Effector memory CD4-positive, alpha-beta T cell (primary cell): ENCODE measurements around the gene DGAT2.

Experiments used
- DNase-seq, 3 donors: peaks; one replicate each; pipeline ENCODE4 v3.0.0-alpha.2; 2020
- H3K27ac ChIP-seq: 2 replicates; pipeline ENCODE4 v1.7.0; 2013; ENCODE audit warnings: mild to moderate bottlenecking, low read length, moderate library complexity; ENCODE audit not compliant: insufficient read depth, poor library complexity, severe bottlenecking
- H3K27me3 ChIP-seq: replicated peaks from 2 replicates; pipeline ENCODE4 v1.7.0; 2013; ENCODE audit warnings: mild to moderate bottlenecking, low read length; ENCODE audit not compliant: insufficient read depth, control insufficient read depth, poor library complexity, severe bottlenecking
- H3K36me3 ChIP-seq: 2 replicates; pipeline ENCODE4 v1.7.0; 2013; ENCODE audit warnings: mild to moderate bottlenecking, low read length, moderate library complexity; ENCODE audit not compliant: control insufficient read depth, insufficient read depth
- H3K4me1 ChIP-seq: 2 replicates; pipeline ENCODE4 v1.7.0; 2013; ENCODE audit warnings: low read length, mild to moderate bottlenecking; ENCODE audit not compliant: control insufficient read depth, insufficient read depth, poor library complexity, severe bottlenecking
- H3K4me3 ChIP-seq: 2 replicates; pipeline ENCODE4 v1.7.0; 2013; ENCODE audit warnings: low read length, low read depth, mild to moderate bottlenecking; ENCODE audit not compliant: insufficient read depth, poor library complexity, severe bottlenecking
- H3K9me3 ChIP-seq: 2 replicates; pipeline ENCODE4 v1.7.0; 2013; ENCODE audit warnings: mild to moderate bottlenecking, low read length, moderate library complexity; ENCODE audit not compliant: control insufficient read depth

The DGAT2 gene

GRCh38 chr11:75811485-75811884 lies 42.9 kb downstream of the DGAT2 start:
- no peaks in the 10 kb centered on the region for H3K9me3 ChIP-seq
- no peak for DNase-seq
- no peak overlapping the region for H3K27ac ChIP-seq
- H3K4me1 ChIP-seq, result peaks cover 12% of the 10 kb centered on the region
- H3K36me3 ChIP-seq, result no peaks in the 10 kb centered on the region
- H3K27me3 ChIP-seq, result no peaks in the 10 kb centered on the region
- no peak overlapping the region for H3K4me3 ChIP-seq

GRCh38 chr11:75812542-75813040 lies 44.0 kb downstream of the DGAT2 start:
- H3K27ac ChIP-seq, result no peak overlapping the region
- H3K4me3 ChIP-seq, result no peak overlapping the region
- H3K4me1 ChIP-seq, result peaks cover 22% of the 10 kb centered on the region
- no peaks in the 10 kb centered on the region for H3K36me3 ChIP-seq
- no peaks in the 10 kb centered on the region for H3K27me3 ChIP-seq
- no peak for DNase-seq
- H3K9me3 ChIP-seq, result no peaks in the 10 kb centered on the region

GRCh38 chr11:75813124-75813523 lies 44.5 kb downstream of the DGAT2 start:
- H3K4me3 ChIP-seq, result no peak overlapping the region
- DNase-seq, result no peak
- H3K36me3 ChIP-seq, result no peaks in the 10 kb centered on the region
- peaks cover 22% of the 10 kb centered on the region for H3K4me1 ChIP-seq
- H3K27ac ChIP-seq, result no peak overlapping the region
- H3K9me3 ChIP-seq, result no peaks in the 10 kb centered on the region
- no peaks in the 10 kb centered on the region for H3K27me3 ChIP-seq

DNA sequence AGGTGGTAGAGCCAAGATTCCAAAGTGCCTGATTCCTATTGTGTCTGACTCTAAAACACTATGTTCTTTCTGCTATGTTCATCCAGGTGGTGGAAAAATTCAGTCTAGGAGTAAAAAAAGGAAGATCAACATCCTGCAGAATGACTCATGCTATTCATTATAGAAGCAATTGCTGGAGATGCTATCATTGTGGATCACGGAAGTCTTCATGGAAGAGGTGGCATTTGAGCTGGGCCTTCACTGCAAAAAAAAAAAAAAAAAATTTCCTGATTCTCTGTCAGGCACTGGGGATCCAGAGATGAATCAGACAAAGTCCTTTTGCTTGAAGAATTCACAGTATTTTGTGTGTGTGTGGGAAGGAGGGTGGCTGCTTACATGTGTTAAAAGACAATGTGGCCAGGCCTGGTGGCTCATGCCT lies 45.1 kb downstream of the DGAT2 start:
- no peaks in the 10 kb centered on the region for H3K9me3 ChIP-seq
- H3K36me3 ChIP-seq, result no peaks in the 10 kb centered on the region
- H3K27ac ChIP-seq, result no peak overlapping the region
- DNase-seq, result no peak
- peaks cover 22% of the 10 kb centered on the region for H3K4me1 ChIP-seq
- H3K27me3 ChIP-seq, result no peaks in the 10 kb centered on the region
- H3K4me3 ChIP-seq, result no peak overlapping the region

DNA sequence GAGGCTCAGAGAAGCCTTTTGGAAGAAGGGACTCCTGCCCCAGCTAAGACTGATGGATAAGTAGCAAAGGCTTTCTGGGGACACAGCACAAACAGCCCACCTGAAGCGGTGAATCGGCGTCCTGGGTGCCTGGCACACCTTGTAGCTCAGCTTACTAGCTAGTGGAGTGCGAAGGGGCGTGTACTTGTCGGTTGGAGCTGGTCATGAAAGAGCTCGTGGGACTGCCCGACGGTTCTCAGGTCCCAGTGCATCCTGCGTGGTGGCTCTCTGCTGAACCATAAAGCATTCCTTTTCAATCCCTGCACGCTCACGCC lies 45.7 kb downstream of the DGAT2 start:
- H3K36me3 ChIP-seq, result no peaks in the 10 kb centered on the region
- H3K9me3 ChIP-seq, result no peaks in the 10 kb centered on the region
- H3K27me3 ChIP-seq, result no peaks in the 10 kb centered on the region
- peak overlapping the region; percentile 94 for H3K4me3 ChIP-seq
- peaks cover 22% of the 10 kb centered on the region for H3K4me1 ChIP-seq
- DNase-seq, result no peak
- H3K27ac ChIP-seq, result peak overlapping the region; percentile 89

- peak; percentile 95 to 98 (median 98) for DNase-seq
- Histone ChIP-seq H3K27ac (peak within 1 kb of the TSS; percentile 89), H3K9me3 (no peaks in the 10 kb centered on the region), H3K4me3 (peak within 1 kb of the TSS; percentile 94), H3K36me3 (no peaks in the 10 kb centered on the region), H3K4me1 (peaks cover 22% of the 10 kb centered on the region), H3K27me3 (no peaks in the 10 kb centered on the region)
These were observed 46.2 kb downstream of the DGAT2 start, which contains the start of gene UVRAG for GRCh38 chr11:75814677-75815344. TSS of gene UVRAG (plus strand) at chr11:75815210. CDS start at chr11:75815408, 198 bp downstream.

GRCh38 chr11:75815345-75816168 lies 47.0 kb downstream of the DGAT2 start:
- Histone ChIP-seq H3K27me3 (no peaks in the 10 kb centered on the region), H3K27ac (peak overlapping the region; percentile 89), H3K9me3 (no peaks in the 10 kb centered on the region), H3K4me3 (peak overlapping the region; percentile 94), H3K36me3 (no peaks in the 10 kb centered on the region), H3K4me1 (peaks cover 22% of the 10 kb centered on the region)
- peak; percentile 40 to 60 (median 49) for DNase-seq

- H3K27ac ChIP-seq, result no peak overlapping the region
- H3K36me3 ChIP-seq, result no peaks in the 10 kb centered on the region
- H3K9me3 ChIP-seq, result no peaks in the 10 kb centered on the region
- no peaks in the 10 kb centered on the region for H3K27me3 ChIP-seq
- peaks cover 22% of the 10 kb centered on the region for H3K4me1 ChIP-seq
- no peak for DNase-seq
- peak overlapping the region; percentile 94 for H3K4me3 ChIP-seq
These were observed 48.1 kb downstream of the DGAT2 start for GRCh38 chr11:75816561-75817239.

GRCh38 chr11:75820645-75821044 lies 52.1 kb downstream of the DGAT2 start:
- DNase-seq, result no peak
- H3K27ac ChIP-seq, result no peak overlapping the region

More at GRCh38 chr11:75820645-75821044, 52.1 kb downstream of the DGAT2 start:
- Histone ChIP-seq H3K9me3 (no peaks in the 10 kb centered on the region), H3K4me3 (no peak overlapping the region), H3K4me1 (peaks cover 15% of the 10 kb centered on the region), H3K27me3 (no peaks in the 10 kb centered on the region), H3K36me3 (no peaks in the 10 kb centered on the region)
